Erythroblast (primary cell): ENCODE data around the gene FURIN.

Experiments used
- GATA1 ChIP-seq: IDR thresholded peaks from 2 replicates; pipeline ENCODE4 v1.6.1; 2011; ENCODE audit warnings: low read depth, mild to moderate bottlenecking, control low read depth, low read length, moderate library complexity
- POLR2A ChIP-seq: IDR thresholded peaks from 2 replicates; pipeline ENCODE4 v1.6.1; 2011; ENCODE audit warnings: mild to moderate bottlenecking, low read length

DNA sequence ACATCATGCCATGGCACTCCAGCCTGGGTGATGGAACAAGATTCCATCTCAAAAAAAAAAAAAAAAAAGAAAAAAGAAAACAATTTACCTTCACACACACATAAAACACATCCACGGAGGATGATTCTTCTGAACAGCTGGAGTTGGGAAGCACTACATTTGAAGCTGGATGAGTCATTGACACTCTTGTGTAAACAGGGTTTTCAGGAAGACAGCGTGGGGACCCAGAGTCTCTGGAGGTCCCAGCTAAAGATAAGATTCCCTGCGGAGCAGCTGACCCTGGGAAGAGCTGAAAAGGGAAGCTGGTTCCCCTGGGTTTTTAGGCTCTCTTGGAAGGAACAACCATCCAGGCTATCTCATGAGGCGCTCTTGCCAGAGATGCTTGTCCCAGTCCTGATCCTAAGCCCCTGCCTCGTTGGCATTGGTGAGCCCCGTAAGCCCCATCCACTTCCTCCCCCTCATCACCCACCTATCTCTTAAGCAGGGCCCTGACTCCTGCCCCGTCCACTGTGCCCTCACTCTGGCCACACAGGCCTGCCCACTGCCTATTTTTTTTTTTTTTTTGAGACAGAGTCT is 32.0 kb upstream of the FURIN start:
- TF ChIP-seq POLR2A (no peak), GATA1 (no peak)
